H1 (cell line): ENCODE data around the gene LYRM4. TPM values are rescaled to one million over a fixed set of nuclear protein-coding genes. Genes with fewer than 3 reads are reported as not detected.

ENCODE experiments used
- CTCF ChIA-PET: fragments of 300-600 bp; sonication (Branson Sonifier 250); formaldehyde crosslinking; loops from one replicate; lab custom pipeline; 2021; ENCODE audit not compliant: partially characterized antibody; lab: Charles Lee
- POLR2A ChIA-PET: fragments of 300-600 bp; sonication (Branson Sonifier 250); formaldehyde crosslinking; loops from one replicate; lab custom pipeline; 2021; ENCODE audit warnings: inconsistent platforms; ENCODE audit not compliant: partially characterized antibody; lab: Charles Lee
- DNase-seq, 2 experiments: peaks; one replicate each; pipeline versions ENCODE4 v3.0.0 to v3.0.0-alpha.2; 2010 to 2022; ENCODE audit warnings: low spot score in 2 of 2, low read depth in 1 of 2, mixed read lengths in 1 of 2
- FAIRE-seq: peaks from 2 replicates; lab custom pipeline; 2011; peaks lifted over from hg19 to GRCh38; lab: Jason Lieb, UNC
- H2AFZ ChIP-seq: 2 replicates; pipeline ENCODE4 v1.8.1; 2012; ENCODE audit warnings: low read length, inconsistent platforms
- H2AK5ac ChIP-seq: 2 replicates; pipeline ENCODE4 v1.6.1; 2013; ENCODE audit warnings: low read depth, low read length
- H2BK120ac ChIP-seq: replicated peaks from 2 replicates; pipeline ENCODE3; 2013; ENCODE audit warnings: low read depth, low read length, inconsistent platforms
- H2BK12ac ChIP-seq: 2 replicates; pipeline ENCODE4 v1.6.1; 2013; ENCODE audit warnings: low read depth, low read length
- H2BK15ac ChIP-seq: 2 replicates; pipeline ENCODE4 v1.6.1; 2013; ENCODE audit warnings: low read length
- H2BK20ac ChIP-seq: 2 replicates; pipeline ENCODE4 v1.6.1; 2013; ENCODE audit warnings: low read length
- H2BK5ac ChIP-seq: 2 replicates; pipeline ENCODE4 v1.6.1; 2013; ENCODE audit warnings: low read depth, low read length
- H3K14ac ChIP-seq: 2 replicates; pipeline ENCODE4 v1.6.1; 2013; ENCODE audit warnings: inconsistent platforms; ENCODE audit not compliant: insufficient read length
- H3K18ac ChIP-seq: 2 replicates; pipeline ENCODE4 v1.6.1; 2013; ENCODE audit warnings: low read length; ENCODE audit errors: extremely low read depth
- H3K23ac ChIP-seq: 2 replicates; pipeline ENCODE4 v1.6.1; 2013; ENCODE audit warnings: inconsistent platforms; ENCODE audit not compliant: insufficient read length
- H3K23me2 ChIP-seq: 2 replicates; pipeline ENCODE4 v1.6.1; 2013; ENCODE audit warnings: low read depth, low read length
- H3K27ac ChIP-seq: 2 replicates; pipeline ENCODE4 v1.6.1; 2011; ENCODE audit warnings: low read depth, low read length, inconsistent platforms
- H3K27me3 ChIP-seq, 4 experiments: replicated peaks in 1 of 4; 1 replicate in 1 of 4; 2 replicates in 3 of 4; pipeline versions ENCODE4 v1.6.1 to v1.8.1; 2011 to 2013; ENCODE audit warnings: low read length in 3 of 4, mild to moderate bottlenecking in 3 of 4, inconsistent platforms in 2 of 4, mixed read lengths in 2 of 4, moderate library complexity in 1 of 4; ENCODE audit not compliant: control insufficient read depth in 3 of 4, insufficient read depth in 3 of 4; ENCODE audit errors: extremely low read depth in 1 of 4
- H3K36me3 ChIP-seq, 4 experiments: 2 replicates each; pipeline versions ENCODE4 v1.6.1 to v1.8.1; 2011 to 2013; ENCODE audit warnings: mild to moderate bottlenecking in 4 of 4, low read length in 3 of 4, moderate library complexity in 2 of 4, control low read depth in 1 of 4, inconsistent platforms in 1 of 4; ENCODE audit not compliant: insufficient read depth in 4 of 4, control insufficient read depth in 2 of 4
- H3K4ac ChIP-seq: replicated peaks from 2 replicates; pipeline ENCODE3; 2013; ENCODE audit warnings: low read length, low read depth, mixed read lengths, inconsistent platforms; ENCODE audit not compliant: insufficient read length
- H3K4me1 ChIP-seq, 4 experiments: replicated peaks in 1 of 4; 1 replicate in 1 of 4; 2 replicates in 3 of 4; pipeline versions ENCODE4 v1.6.1 to v1.8.1; 2011 to 2013; ENCODE audit warnings: low read length in 3 of 4, inconsistent platforms in 2 of 4, mixed read lengths in 1 of 4; ENCODE audit not compliant: insufficient read depth in 4 of 4, control insufficient read depth in 3 of 4
- H3K4me2 ChIP-seq, 2 experiments: 2 replicates each; pipeline versions ENCODE4 v1.6.1 to v1.8.1; 2011 to 2013; ENCODE audit warnings: low read depth in 2 of 2, low read length in 2 of 2, control low read depth in 1 of 2, inconsistent platforms in 1 of 2, mild to moderate bottlenecking in 1 of 2; ENCODE audit not compliant: insufficient read depth in 1 of 2
- H3K4me3 ChIP-seq, 4 experiments: fragments of 200-600, 300-600 bp in 1 of 4; sonication (generic), shearing (Covaris generic), sonication (Bioruptor Twin) in 1 of 4; 2 replicates each; pipeline versions ENCODE4 v1.5.1 to v1.8.1; 2011 to 2016; ENCODE audit warnings: low read length in 4 of 4, low read depth in 3 of 4, control low read depth in 2 of 4, inconsistent platforms in 2 of 4, mild to moderate bottlenecking in 2 of 4, mixed read lengths in 1 of 4, moderate library complexity in 1 of 4; ENCODE audit not compliant: insufficient read depth in 2 of 4; ENCODE audit errors: extremely low read depth in 1 of 4
- H3K56ac ChIP-seq: replicated peaks from 2 replicates; pipeline ENCODE3; 2013; ENCODE audit warnings: low read depth, mild to moderate bottlenecking, mixed read lengths, low read length, inconsistent platforms; ENCODE audit not compliant: insufficient read length
- H3K79me1 ChIP-seq: 2 replicates; pipeline ENCODE4 v1.6.1; 2013; ENCODE audit warnings: low read depth, low read length, control low read depth
- H3K79me2 ChIP-seq, 2 experiments: 2 replicates each; pipeline versions ENCODE4 v1.6.1 to v1.8.1; 2012 to 2013; ENCODE audit warnings: low read length in 2 of 2, mild to moderate bottlenecking in 2 of 2, inconsistent platforms in 1 of 2; ENCODE audit not compliant: insufficient read depth in 2 of 2, control insufficient read depth in 1 of 2
- H3K9ac ChIP-seq, 4 experiments: replicated peaks in 1 of 4; 1 replicate in 1 of 4; 2 replicates in 3 of 4; pipeline versions ENCODE4 v1.6.1 to v1.8.1; 2011 to 2013; ENCODE audit warnings: low read depth in 3 of 4, low read length in 3 of 4, control low read depth in 2 of 4, mild to moderate bottlenecking in 2 of 4, moderate library complexity in 2 of 4, inconsistent platforms in 1 of 4; ENCODE audit errors: extremely low read depth in 1 of 4
- H3K9me3 ChIP-seq, 2 experiments: 2 replicates each; pipeline versions ENCODE4 v1.6.1 to v1.8.1; 2012 to 2013; ENCODE audit warnings: mild to moderate bottlenecking in 2 of 2, moderate library complexity in 2 of 2, control low read depth in 1 of 2, inconsistent platforms in 1 of 2, low read depth in 1 of 2, low read length in 1 of 2, mixed read lengths in 1 of 2; ENCODE audit not compliant: insufficient read depth in 2 of 2
- H4K20me1 ChIP-seq, 2 experiments: replicated peaks in 1 of 2; 2 replicates each; pipeline versions ENCODE3 to v1.8.1; 2011 to 2013; ENCODE audit warnings: inconsistent platforms in 2 of 2, low read length in 2 of 2, mild to moderate bottlenecking in 1 of 2; ENCODE audit not compliant: insufficient read depth in 2 of 2, control insufficient read depth in 1 of 2
- H4K5ac ChIP-seq: 2 replicates; pipeline ENCODE4 v1.6.1; 2013; ENCODE audit warnings: low read length, low read depth, mixed read lengths, inconsistent platforms; ENCODE audit not compliant: insufficient read length
- H4K8ac ChIP-seq: 2 replicates; pipeline ENCODE4 v1.8.0; 2013; ENCODE audit warnings: mild to moderate bottlenecking, moderate library complexity, low read length, inconsistent platforms; ENCODE audit not compliant: insufficient read depth; ENCODE audit errors: extremely low read depth
- H4K91ac ChIP-seq: replicated peaks from 2 replicates; pipeline ENCODE3; 2013; ENCODE audit warnings: low read length, mixed read lengths, inconsistent platforms; ENCODE audit not compliant: insufficient read length
- CHD2 ChIP-seq: IDR thresholded peaks from 2 replicates; pipeline ENCODE4 v1.6.1; 2012; ENCODE audit warnings: low read length, improper control_type of control experiment
- WGBS, 2 experiments: shearing (Covaris generic) in 1 of 2; methylation state at CpG; one replicate each; pipeline versions ENCODE4 v1.1.6 to v1.1.7; 2013 to 2015; ENCODE audit warnings: low lambda C conversion rate in 2 of 2, mixed read lengths in 2 of 2, inconsistent platforms in 1 of 2, low coverage in 1 of 2, missing lambda C conversion rate in 1 of 2; ENCODE audit not compliant: insufficient replicate concordance in 2 of 2, insufficient coverage in 1 of 2, insufficient read length in 1 of 2; ENCODE audit errors: extremely low coverage in 1 of 2, missing lambda C conversion rate in 1 of 2; 5-methylcytosine and 5-hydroxymethylcytosine counted together
- polyA plus RNA-seq, 7 experiments: library from polyadenylated mRNA; depleted of rRNA in 3 of 7; stranded (reverse) in 5 of 7; unstranded in 2 of 7; fragments of >200 nt in 5 of 7; fragments of 200-250 nt in 2 of 7; gene quantifications; 1 replicate in 5 of 7; 2 replicates in 1 of 7; 4 replicates in 1 of 7; pipeline versions ENCODE4 v1.2.1 to v1.2.3, GENCODE V29; 2011 to 2013; ENCODE audit warnings: missing spikeins in 2 of 7, mixed read lengths in 2 of 7
- total RNA-seq: library from RNA; stranded (reverse); fragmentation: NEBNext Ultra II Directional; extraction: Animal tissue kit (Norgen Biotek cat#: 25700); gene quantifications from 2 replicates; pipeline ENCODE4 v1.2.1, GENCODE V29; 2021

Gene LYRM4
- total and polyA plus RNA-seq, 2 of the 8 experiments (the other 6 are each of a cell fraction or from before 2014, with no cell fraction given): 56.6 to 62.8 TPM

- Histone ChIP-seq H3K4me1 (peaks cover 0 to 7% (median 0%) of the 10 kb centered on the region in 4 experiments; a peak in 2 of 7 replicates), H2BK15ac (no peak overlapping the region), H3K4me3 (no peak overlapping the region), H3K27ac (no peak overlapping the region), H2BK12ac (no peak overlapping the region), H3K36me3 (no peaks in the 10 kb centered on the region), H3K23me2 (no peaks in the 10 kb centered on the region), H3K9me3 (no peaks in the 10 kb centered on the region), H3K4ac (no peak overlapping the region), H2AK5ac (no peak overlapping the region), H3K79me2 (no peaks in the 10 kb centered on the region; a peak in 2 of 4 replicates), H3K4me2 (no peak overlapping the region), H3K23ac (no peak overlapping the region), H4K8ac (no peak overlapping the region), H3K79me1 (peaks cover 3% of the 10 kb centered on the region), H4K91ac (no peak overlapping the region), H2BK20ac (no peak overlapping the region), H2BK5ac (no peak overlapping the region), H4K5ac (no peak overlapping the region), H3K18ac (no peak overlapping the region), H3K56ac (no peak overlapping the region), H3K14ac (no peak overlapping the region), H3K9ac (no peak overlapping the region), H3K27me3 (no peaks in the 10 kb centered on the region), H4K20me1 (peaks cover 1 to 7% of the 10 kb centered on the region in 2 experiments), H2AFZ (no peak overlapping the region), H2BK120ac (no peak overlapping the region)
- CTCF ChIA-PET: interaction anchor here (1.0 to 18.0 kb wide), 4 partner anchors 10 to 38 kb away, joined by 5 to 256 read pairs (median 7); no protein-coding TSS in a partner anchor
- POLR2A ChIA-PET: interaction anchor here (1.7 kb wide), 1 partner anchor 10 kb away, joined by 4 read pairs; no protein-coding TSS in a partner anchor
- no peak for TF ChIP-seq CHD2
- DNase-seq: no peak
- WGBS, 2 experiments: 94% methylated on average over 2 of the region's 2 CpGs; no CpG with 5 or more reads in 1 of the 2 experiments
- FAIRE-seq: no peak
Measured at GRCh38 chr6:5184218-5184617, 76.5 kb downstream of the LYRM4 start.
